ENCODE measurements around the gene TSLP.

- TF ChIP-seq, protein P1, sequence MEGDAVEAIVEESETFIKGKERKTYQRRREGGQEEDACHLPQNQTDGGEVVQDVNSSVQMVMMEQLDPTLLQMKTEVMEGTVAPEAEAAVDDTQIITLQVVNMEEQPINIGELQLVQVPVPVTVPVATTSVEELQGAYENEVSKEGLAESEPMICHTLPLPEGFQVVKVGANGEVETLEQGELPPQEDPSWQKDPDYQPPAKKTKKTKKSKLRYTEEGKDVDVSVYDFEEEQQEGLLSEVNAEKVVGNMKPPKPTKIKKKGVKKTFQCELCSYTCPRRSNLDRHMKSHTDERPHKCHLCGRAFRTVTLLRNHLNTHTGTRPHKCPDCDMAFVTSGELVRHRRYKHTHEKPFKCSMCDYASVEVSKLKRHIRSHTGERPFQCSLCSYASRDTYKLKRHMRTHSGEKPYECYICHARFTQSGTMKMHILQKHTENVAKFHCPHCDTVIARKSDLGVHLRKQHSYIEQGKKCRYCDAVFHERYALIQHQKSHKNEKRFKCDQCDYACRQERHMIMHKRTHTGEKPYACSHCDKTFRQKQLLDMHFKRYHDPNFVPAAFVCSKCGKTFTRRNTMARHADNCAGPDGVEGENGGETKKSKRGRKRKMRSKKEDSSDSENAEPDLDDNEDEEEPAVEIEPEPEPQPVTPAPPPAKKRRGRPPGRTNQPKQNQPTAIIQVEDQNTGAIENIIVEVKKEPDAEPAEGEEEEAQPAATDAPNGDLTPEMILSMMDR (IDR thresholded peaks at IDR 0.05), result no peak
- TF ChIP-seq EP300 (IDR thresholded peaks at IDR 0.05), result no peak
Observed at GRCh38 chr5:111083323-111083722, 11.8 kb downstream of the TSLP start.

All from gastroesophageal sphincter (tissue), 3 donors.